BJ (cell line): ENCODE data around the gene SETD7. TPM values are rescaled to one million over a fixed set of nuclear protein-coding genes. Genes with fewer than 3 reads are reported as not detected.

ENCODE experiments used
- CTCF ChIA-PET: fragments of 350-600 bp; formaldehyde crosslinking; extraction: SDS; loops from one replicate; lab custom pipeline; 2021; ENCODE audit warnings: antibody characterized with exemption, inconsistent platforms; lab: Yijun Ruan, JAX
- POLR2A ChIA-PET: fragments of 300-600 bp; sonication (Branson Sonifier 250); formaldehyde crosslinking; extraction: SDS; loops from one replicate; lab custom pipeline; 2021; ENCODE audit warnings: antibody characterized with exemption; lab: Charles Lee
- DNase-seq: peaks from one replicate; pipeline ENCODE4 v3.0.0-alpha.2; 2011; ENCODE audit warnings: low read depth
- H3K27me3 ChIP-seq: 2 replicates; pipeline ENCODE4 v1.6.0; 2011; ENCODE audit warnings: low read length; ENCODE audit not compliant: control insufficient read depth, insufficient read depth
- H3K36me3 ChIP-seq: 2 replicates; pipeline ENCODE4 v1.5.1; 2011; ENCODE audit warnings: low read length; ENCODE audit not compliant: control insufficient read depth, insufficient read depth
- H3K4me3 ChIP-seq: 2 replicates; pipeline ENCODE4 v1.5.1; 2011; ENCODE audit warnings: low read depth, mild to moderate bottlenecking, control low read depth, low read length
- CTCF ChIP-seq: IDR thresholded peaks from 2 replicates; pipeline ENCODE4 v1.5.1; 2011; ENCODE audit warnings: low read depth, mild to moderate bottlenecking, control low read depth, inconsistent platforms, low read length, moderate library complexity; ENCODE audit not compliant: insufficient read depth
- polyA plus RNA-seq: library from polyadenylated mRNA; depleted of rRNA; stranded (reverse); fragments of >200 nt; gene quantifications from 2 replicates; pipeline ENCODE4 v1.2.3, GENCODE V29; 2011

The SETD7 gene
- polyA plus RNA-seq, 1 experiment = 14.5 TPM

- H3K27me3 ChIP-seq = peaks cover 2% of the 10 kb centered on the region; the same call in 1 of the 2 replicates
- DNase-seq = no peak
- POLR2A ChIA-PET = no interaction called here
- no peak overlapping the region for H3K4me3 ChIP-seq
- CTCF ChIA-PET = interaction anchor here (1.1 to 7.2 kb wide), 2 partner anchors 51 to 1009 kb away, joined by 3 to 149 read pairs; no protein-coding TSS in a partner anchor
- TF ChIP-seq CTCF = no peak
- no peaks in the 10 kb centered on the region for H3K36me3 ChIP-seq
Observed at GRCh38 chr4:139600662-139601061, 44.6 kb upstream of the SETD7 start.

GRCh38 chr4:139599594-139600374 is 43.8 kb upstream of the SETD7 start:
- Histone ChIP-seq H3K36me3 (no peaks in the 10 kb centered on the region), H3K27me3 (peaks cover 2% of the 10 kb centered on the region; the same call in 1 of the 2 replicates), H3K4me3 (no peak overlapping the region)
- ChIA-PET POLR2A (no interaction called here), CTCF (no interaction called here)
- TF ChIP-seq CTCF = no peak
- no peak for DNase-seq

GRCh38 chr4:139599076-139599475 is 43.1 kb upstream of the SETD7 start:
- TF ChIP-seq CTCF = no peak
- Histone ChIP-seq H3K27me3 (peaks cover 4% of the 10 kb centered on the region; the same call in 1 of the 2 replicates), H3K4me3 (no peak overlapping the region), H3K36me3 (no peaks in the 10 kb centered on the region)
- ChIA-PET POLR2A (no interaction called here), CTCF (no interaction called here)
- DNase-seq = no peak

- ChIA-PET CTCF (interaction anchor here (0.8 to 1.7 kb wide), 4 partner anchors 9 to 99 kb away, joined by 3 to 4 read pairs (median 4); no protein-coding TSS in a partner anchor), POLR2A (interaction anchor here (0.5 kb wide), 1 partner anchor 507 kb away, joined by 4 read pairs; no protein-coding TSS in a partner anchor)
- no peak overlapping the region for H3K4me3 ChIP-seq
- H3K27me3 ChIP-seq = peaks cover 4% of the 10 kb centered on the region; the same call in 1 of the 2 replicates
- H3K36me3 ChIP-seq = no peaks in the 10 kb centered on the region
- TF ChIP-seq CTCF = no peak
- no peak for DNase-seq
Observed at GRCh38 chr4:139596684-139597279, 40.8 kb upstream of the SETD7 start.
